Activated T-cell treated with anti-CD3 and anti-CD28 coated beads for 24 hours (primary cell): ENCODE results near the gene CAB39.

Experiments used
- DNase-seq: peaks from one replicate; pipeline ENCODE4 v3.0.0-alpha.2; 2020; ENCODE audit warnings: low read depth

Gene CAB39

DNA sequence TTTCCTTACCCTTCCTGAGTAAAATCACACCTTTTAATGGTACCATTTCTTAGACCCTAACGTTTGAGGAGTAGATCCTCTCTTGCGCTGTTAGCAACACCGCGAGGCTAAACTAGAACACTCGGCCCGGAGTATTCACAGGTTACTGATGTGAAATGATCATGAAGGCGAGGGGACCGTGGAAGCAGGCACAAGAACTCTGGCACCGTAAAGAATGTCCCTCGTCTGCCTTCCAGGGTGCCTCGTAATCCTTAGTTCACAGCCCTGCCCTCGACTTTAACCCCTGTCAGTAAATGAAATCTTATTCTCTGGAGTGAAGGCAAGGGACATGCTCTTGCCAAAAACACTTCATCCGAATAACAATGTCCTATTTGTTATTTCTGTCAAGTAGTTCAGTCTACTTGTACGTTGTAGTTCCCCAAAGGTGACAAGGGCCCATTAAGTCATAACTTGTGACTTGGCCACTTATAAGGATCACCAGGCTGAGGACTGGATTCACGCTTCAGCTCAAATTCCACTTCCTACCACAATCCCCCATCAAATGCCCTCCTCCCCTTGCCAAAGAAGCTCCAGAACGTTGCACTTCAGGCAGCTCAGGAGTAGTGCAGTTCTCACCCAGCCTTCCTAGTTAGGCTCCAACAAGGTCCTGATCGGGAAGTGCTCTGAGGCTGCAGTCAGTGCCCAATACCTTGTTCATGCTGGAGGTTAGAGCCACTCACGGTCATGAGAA, 108.8 kb downstream of the CAB39 start:
- no peak for DNase-seq

DNA sequence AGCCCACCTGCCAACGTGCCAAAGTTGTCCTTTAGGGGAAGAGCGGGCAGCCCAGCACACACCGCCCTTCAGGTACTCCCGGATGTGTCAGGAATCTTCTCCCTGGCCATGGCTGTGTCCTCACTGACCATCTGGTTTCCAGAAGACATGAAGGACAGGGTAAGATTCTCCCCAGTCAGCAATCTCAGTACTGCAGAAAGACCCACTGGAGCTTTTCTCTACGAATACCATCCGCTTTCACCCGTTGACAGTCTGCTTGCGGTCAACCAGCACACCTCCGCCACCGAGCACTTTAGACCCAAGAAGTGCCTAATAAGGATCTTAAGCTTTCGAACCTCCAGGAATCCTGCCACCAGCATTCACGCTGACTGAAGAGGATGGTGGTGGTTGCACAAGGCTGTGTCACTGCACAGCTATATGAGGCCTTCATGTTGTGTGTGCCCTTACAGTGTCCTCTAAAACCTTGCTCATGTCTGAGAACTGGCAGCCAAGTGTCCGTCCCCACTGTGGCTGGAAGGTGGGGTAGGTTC, 109.4 kb downstream of the CAB39 start:
- DNase-seq = no peak

DNA sequence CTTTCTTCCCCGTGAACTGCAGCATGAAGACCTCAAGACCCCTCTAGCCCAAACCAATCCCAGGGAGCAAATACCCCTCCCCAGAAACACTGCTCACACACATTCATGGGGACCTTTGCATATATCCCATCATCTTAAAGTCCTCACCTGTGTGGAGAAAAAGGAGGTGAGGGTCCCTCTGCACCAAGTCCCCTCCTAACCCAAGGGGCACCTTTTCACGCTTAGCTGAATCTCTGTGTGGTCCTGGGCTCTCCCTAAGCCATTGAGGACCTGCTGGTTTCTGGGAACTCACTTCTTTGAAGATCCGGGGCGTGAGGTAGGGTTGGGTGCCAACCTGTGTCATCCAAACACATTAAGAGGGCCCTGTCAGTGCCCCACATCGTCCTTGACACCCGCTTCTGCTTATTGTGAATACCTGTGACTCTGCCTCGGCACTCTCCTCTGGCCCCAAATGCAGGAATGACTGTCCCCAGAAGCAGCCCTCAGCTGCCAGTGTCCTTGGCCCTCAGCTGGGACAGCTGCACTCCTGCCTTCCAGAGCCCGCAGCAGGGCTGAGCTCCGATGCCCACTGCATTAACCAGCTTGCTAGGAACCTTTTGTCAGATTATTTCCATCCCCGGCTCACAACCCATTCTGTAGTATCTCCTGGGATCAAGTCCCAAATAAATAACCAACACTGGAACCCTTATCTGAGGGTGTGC, 110.8 kb downstream of the CAB39 start:
- no peak for DNase-seq

GRCh38 chr2:230824406-230824978, 111.8 kb downstream of the CAB39 start:
- DNase-seq = peak; percentile 40

- DNase-seq = no peak
Measured at GRCh38 chr2:230825354-230825753, 112.7 kb downstream of the CAB39 start.

- DNase-seq = no peak
Measured at GRCh38 chr2:230827774-230828271, 115.2 kb downstream of the CAB39 start.

DNA sequence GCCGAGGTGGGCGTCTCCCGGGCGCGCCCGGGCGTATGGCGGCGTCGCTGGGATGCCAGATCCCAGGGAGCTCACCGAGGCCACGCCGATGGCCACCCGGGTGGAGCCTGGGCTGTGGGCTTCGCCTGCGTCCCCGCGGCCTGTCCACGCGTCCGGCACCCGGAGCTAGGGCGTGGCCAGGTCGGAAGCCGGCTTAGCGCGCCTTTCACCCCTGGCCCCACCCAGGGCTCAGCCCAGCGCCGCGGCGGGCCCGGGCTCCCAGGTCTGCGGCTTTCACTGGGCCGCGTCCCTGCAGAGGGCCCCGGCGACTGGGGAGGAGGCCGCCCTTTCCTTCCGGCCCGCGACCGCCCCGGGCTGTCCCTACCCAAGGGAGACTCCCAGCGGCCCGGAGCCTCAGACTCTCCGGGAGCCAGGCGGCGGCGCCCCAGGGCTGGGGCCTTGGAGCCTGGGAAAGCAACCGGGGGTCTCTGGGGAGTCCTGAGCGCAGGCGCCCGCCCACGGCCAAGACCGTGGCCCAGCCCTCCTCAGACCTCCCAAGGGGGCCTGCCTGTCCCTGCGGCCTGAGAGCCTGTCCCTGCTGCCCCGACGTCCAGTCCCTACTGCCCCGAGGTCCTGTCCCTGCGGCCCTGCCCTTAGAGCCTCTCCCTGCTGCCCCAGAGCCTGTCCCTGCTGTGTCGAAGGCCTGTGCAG, 115.8 kb downstream of the CAB39 start:
- no peak for DNase-seq

GRCh38 chr2:230829293-230829692, 116.7 kb downstream of the CAB39 start:
- no peak for DNase-seq

DNA sequence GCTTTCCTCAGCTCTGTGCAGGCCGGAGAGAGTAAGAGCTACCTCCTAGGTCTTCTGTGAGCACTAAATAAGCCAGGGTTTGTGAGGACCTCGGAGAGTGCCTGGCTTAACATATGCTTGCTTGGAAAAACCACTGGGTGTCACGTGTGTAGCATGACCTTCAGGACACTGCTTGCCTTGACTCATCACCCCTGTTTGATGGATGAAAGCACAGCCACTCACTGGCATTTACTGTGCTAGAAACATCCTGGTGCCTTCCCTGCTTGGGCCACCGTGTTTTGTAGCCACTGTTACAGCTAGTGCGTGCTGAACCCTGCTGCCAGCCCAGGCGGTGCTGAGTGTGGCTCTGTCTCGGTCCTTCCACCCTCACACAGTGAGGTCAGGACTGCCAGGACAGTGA, 117.3 kb downstream of the CAB39 start:
- no peak for DNase-seq

GRCh38 chr2:230830428-230830827, 117.8 kb downstream of the CAB39 start:
- DNase-seq = no peak

GRCh38 chr2:230840301-230840700, 127.7 kb downstream of the CAB39 start:
- no peak for DNase-seq

DNA sequence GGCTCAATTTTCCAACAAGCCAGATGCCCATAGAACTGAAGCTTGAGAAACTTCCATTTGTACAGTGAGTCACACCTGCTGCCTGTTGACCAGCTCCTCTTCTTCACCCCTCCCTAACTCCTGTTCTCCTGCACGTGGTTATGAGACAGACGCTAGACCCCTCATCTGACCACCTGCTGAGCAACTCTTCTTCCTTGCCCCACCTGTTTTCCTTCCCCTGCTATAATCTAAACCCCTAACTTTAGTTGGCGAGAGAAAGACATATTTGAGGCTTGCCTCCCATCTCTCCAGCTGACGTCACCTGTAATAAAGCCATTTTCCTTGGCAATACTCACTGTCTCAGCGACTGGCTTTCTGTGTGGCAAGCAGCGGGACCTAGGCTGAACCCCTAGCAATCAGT, 129.8 kb downstream of the CAB39 start:
- no peak for DNase-seq

- no peak for DNase-seq
Measured at GRCh38 chr2:230843132-230843531, 130.5 kb downstream of the CAB39 start.

- no peak for DNase-seq
Measured at GRCh38 chr2:230846360-230846759, 133.7 kb downstream of the CAB39 start.

DNA sequence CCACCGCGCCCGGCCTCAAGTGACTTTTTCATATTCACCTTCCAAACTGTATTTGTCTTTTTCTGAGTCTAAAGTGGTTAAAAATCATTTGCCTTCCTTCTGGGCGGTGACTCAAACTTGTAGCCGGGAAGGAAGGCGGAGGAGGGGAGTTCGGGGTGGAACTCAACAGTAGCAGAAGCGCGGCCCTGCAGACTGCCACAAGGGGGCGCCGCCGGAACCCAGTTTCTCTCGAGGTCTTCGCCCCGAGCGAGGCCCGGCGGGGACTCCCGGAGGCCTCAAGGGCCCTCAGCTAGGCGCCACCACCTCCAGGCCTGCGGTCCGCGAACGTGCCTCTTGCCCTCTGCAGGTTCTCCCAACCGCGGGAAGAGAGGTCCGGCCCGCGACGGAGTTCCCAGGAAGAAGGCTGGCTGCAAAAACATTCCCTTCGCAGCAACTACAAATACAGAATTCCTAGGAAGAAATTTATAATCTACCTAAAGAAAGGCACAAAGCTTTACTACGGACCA, 135.3 kb downstream of the CAB39 start:
- DNase-seq = peak; percentile 85

- DNase-seq = peak; percentile 64
Measured at GRCh38 chr2:230849633-230850357, 137.2 kb downstream of the CAB39 start.

- DNase-seq = no peak
Measured at GRCh38 chr2:230850358-230850658, 137.7 kb downstream of the CAB39 start.

GRCh38 chr2:230852113-230852512, 139.5 kb downstream of the CAB39 start:
- no peak for DNase-seq

DNA sequence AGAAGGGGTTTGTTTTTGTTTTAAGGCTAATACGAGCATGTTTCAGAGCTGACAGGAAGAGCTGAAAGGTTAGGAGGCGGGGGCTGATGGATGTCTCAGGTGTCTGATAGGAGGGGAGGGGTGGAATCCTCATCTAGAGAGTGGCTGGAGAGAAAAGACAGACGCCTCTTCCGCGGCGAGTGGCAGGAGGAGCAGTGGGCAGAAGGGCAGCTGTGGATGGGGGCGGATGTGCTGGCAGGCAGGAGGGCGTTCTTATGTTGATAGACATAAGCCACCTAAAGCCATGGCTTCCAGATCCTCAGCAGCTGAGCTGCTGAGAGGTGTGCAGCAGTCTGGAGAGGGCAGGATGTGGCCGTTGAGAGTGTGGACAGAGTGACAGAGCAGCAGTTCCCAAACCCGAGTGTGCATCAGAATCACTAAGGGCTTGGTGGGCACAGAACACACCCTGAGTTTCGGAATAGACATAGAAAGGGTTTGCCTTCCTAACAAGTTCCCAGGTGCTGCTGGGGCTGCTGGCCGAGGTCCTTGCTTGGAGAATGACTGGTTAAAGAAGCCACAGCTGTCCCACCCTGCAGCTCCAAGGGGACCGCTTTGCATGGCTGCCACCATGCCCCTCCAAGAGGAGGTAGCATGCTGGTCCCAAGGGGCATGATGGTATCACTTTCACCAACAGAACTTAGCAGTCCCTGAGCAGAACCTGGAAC, 149.1 kb downstream of the CAB39 start:
- no peak for DNase-seq

DNA sequence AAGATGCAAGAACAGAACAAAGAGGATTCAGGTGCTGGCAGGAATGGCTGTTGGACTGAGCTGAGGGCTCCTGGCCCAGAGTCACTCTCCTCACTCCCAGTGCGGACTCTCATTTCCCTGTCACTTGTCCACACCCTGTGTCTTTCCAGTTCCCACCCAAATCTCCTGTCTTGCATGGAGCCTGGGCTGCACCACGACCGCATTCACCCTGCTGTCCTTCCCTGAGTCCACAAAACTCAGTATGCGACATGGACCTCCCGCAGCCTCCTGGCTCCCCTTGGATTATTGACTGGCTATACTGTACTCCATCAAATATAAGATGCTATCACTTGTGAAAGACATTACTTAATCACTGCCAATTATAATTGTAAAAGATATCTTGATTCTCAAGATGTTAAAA, 149.7 kb downstream of the CAB39 start:
- no peak for DNase-seq

DNA sequence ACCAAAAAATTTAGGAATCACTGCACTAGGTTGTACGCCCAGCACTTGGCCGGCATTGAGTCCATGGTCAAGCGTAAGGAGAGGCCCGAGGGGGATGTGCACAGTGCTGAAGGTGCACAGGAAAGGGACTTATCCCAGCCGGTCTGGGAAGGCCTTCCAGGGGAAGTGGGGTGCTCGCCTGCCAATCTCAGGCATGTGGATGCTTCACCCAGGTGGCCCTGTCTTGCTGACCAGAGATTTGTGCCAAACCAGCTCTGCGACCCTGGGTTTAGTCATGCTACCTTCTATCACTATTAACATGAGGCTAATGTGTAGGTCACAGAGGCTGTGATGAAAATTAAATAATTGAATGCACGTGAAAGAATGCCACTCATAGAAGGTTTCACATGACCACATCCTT, 150.4 kb downstream of the CAB39 start:
- no peak for DNase-seq
